SK-MEL-5 (cell line): ENCODE data around the gene MVB12B. TPM values are rescaled to one million over a fixed set of nuclear protein-coding genes. Genes with fewer than 3 reads are reported as not detected.

Experiments used
- DNase-seq: peaks from one replicate; pipeline ENCODE4 v3.0.0-alpha.2; 2016; ENCODE audit warnings: low read depth, low spot score
- in situ Hi-C: cut with HindIII; loops from 2 replicates; pipeline ENCODE4 v1.10.0; 2016; ENCODE audit warnings: low sequenced_read_pairs, high pct_unique_total_duplicates, low pct_unique_long_range_greater_than_20kb
- total RNA-seq: library from RNA; depleted of rRNA; stranded (reverse); fragments of >200 nt; shearing (Covaris generic); gene quantifications from 2 replicates; pipeline ENCODE4 v1.2.3, GENCODE V29; 2014

Gene MVB12B
- total RNA-seq, 1 experiment from 2014 or later: 3.1 TPM

DNA sequence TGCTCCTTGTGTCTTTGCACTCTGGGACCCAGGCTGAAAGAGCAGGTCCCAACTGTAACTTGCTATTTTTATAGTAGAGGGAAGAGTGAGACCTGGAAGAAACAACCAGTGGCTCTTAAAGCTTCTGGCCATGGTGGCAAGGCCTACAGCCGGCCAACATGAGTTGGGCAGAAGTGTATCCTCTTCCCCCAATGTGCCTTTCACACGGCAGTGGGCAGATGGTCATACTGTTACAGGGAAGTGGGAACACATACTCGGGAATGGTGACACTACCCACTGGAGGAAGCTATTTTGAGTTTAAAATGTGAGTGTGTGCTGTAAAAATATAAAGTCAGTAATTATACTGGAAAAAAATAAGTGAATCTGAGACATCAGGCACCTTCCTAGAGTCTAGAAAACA, 116.0 kb downstream of the MVB12B start:
- in situ Hi-C loops: no loop called here
- DNase-seq: no peak

DNA sequence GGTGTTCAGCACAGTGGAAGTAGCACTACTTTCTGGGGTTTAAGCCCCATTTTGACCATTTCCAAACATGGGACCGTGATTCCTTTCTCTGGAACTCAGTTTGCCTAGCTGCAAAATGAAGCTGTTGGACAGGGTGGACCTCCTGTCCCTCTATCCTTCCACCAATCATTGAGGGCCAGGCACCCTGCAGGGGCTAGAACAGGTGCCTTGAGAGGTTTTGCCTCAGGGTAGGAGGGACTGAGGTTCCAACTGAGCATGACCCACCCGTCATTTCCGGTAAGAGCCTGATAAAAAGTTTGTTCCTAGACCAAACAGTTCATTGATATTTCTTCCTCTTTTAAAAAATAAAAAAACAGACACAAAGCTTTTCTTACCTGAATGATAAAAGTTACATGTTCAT, 116.5 kb downstream of the MVB12B start:
- no peak for DNase-seq
- in situ Hi-C loops: no loop called here

DNA sequence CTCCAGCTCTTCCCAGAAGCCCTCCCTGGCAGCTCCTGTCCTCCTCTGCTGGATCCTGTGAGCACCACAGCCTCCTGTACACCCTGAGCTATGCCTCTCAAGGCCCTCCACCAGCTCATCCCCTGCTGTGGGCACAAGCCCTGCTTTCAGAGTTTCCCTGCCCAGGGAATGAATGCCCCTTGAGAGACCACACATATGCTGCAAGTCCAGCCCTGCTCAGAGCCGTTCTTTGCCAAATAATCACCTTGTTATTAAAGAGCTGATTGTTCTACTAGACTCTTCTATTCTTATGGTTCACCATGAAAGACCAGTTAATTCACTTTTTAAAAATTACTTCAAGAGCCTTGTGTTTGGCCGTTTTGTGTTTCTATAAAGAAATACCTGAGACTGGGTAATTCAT, 121.5 kb downstream of the MVB12B start:
- in situ Hi-C loops: no loop called here
- no peak for DNase-seq

DNA sequence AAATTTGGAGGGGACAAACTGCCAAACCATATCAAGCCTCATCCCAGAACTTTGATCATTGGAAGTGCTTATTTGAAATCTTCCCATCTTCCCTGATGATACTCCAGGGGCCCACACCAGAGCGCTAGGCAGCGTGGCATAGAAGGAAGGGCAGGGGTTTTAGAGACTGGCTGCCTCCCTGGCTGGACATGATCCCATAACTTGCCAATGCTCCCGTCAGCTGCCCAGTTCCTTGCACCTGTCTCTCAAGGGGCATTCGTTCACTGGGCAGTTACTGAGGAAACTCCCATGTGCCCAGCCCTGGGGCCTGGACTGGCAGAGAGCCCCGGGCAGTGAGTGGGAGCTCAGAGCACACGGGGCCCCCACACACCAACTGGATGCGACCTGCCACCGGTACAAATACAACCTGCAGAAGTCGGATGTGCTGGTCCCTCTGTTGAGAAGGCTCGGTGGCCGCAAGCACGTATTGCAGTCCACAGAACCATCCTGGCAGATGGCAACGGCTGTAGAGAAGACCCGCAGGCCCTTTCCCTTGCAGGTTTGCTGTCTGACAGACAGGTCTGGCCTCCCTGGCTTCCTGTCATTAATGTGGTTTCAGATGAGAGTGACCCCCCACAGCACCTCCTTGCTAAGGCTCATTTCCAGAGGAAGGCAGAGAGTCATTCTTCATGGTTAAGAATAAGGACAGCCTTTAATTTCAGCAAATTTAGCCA, 122.4 kb downstream of the MVB12B start:
- no peak for DNase-seq
- in situ Hi-C loops: no loop called here

DNA sequence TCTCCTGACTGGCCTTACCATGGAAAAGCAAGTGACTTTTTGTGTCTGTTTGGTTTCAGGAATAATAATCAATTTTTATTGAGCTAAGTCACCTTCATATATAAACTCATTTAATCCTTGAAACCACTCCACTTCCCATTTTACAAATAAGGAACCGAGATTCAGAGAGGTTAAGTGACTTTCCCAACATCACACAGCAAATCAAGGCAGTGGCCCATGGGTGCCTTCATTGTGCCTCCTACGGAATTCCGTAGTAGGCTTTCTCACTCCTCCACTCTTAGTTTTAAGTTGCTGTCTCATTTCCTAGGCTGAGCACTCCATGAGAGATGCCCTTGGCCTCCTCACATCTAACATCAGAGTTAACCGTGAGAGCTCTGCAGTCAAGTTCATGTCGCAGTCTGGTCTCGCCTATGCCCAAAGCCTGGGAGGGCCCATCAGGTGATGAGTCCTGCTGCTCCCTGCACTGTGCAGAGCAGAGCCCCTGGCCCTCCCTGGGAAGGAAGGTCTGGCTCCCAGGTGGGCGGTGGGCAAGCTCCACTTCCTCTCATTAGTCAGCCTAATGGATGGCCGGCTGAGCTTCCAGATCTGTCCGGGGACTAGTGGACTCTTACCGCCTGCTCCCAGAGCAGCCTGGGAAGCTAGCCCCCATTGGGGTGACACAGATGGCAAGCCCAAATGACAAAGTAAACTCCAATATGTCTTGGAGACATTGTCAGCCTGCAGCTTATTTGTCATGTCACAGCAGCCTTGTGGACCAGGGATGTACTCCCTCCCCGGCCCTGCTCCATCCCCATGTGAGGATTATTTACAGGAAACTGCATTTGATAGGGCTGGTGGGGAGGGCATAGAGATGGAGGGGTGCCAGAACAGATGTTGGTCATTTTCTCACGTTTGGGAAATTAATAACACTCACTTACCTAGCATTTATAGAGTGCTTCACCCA, 123.4 kb downstream of the MVB12B start:
- no peak for DNase-seq
- in situ Hi-C loops: no loop called here

DNA sequence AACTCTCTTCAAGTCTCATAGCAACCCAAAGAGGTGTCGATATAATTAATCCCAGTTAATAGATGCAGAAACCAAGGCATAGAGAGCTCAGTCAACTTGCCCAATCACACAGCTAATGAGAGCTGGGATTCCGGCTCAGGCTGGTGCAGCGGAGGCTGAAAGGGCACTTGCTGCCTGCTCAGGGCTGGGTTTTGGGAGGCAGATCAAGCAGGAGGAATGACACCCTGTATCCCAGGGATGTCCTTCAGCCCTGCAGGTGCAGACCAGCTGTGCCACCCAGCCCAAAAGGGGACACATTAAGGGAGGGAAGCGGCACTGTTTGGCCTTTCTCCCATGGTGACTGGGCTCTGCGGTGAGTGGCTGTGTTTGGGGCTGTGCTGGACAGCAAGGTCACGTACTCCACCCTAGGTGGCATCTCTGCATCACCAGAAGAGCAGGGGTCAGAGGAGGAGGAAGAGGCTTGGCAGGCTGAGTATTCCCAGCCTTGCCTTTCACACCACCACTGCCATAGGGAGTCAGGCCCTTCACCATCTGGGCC, 124.1 kb downstream of the MVB12B start:
- in situ Hi-C loops: no loop called here
- no peak for DNase-seq

DNA sequence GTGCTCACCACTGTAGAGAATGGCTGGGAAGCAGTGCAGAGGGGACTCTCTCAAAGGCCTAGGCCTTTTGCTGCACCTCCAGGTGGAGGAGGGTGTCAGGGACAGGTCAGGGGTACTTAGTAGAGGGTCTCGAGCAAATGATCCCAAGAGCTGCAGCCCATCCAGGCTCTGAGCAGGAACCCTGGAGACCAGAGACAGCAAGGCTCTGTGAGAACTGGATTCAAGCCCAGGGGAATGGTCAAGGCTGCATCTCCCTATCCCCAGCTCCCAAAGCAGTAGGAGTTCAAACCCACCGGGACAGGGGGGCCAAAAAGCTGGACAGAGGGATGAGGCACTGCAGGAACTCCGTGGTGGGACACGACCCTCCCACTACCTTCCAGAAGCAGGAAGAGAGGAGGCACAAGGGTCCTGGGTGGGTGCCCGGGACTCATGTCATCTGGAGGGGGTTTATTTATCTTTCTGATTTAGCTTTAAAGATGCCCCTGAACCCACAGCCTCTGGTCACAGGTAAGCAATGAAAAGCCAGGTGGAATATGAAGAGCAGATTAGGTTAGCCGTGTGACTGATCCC, 124.8 kb downstream of the MVB12B start:
- DNase-seq: no peak
- in situ Hi-C loops: no loop called here

DNA sequence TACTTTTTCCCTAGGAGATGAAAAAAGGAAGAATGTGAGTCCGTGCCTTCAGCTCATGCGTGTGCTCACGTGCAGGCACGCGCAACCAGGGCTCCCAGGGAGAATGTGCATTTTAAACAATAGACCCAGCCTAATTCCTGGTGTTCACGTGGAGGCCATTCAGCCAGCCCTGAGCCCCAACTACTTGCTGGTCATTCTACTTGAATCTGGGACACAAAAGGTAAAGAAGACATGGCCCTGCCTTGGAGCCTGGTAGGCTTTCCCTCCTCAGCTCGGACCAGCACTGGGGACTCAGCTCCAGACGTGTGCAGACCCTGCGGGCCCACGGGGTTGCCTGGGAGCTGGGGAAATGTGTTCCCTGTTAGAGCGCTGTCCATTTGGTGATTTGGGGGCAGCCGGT, 125.5 kb downstream of the MVB12B start:
- no peak for DNase-seq
- in situ Hi-C loops: no loop called here

DNA sequence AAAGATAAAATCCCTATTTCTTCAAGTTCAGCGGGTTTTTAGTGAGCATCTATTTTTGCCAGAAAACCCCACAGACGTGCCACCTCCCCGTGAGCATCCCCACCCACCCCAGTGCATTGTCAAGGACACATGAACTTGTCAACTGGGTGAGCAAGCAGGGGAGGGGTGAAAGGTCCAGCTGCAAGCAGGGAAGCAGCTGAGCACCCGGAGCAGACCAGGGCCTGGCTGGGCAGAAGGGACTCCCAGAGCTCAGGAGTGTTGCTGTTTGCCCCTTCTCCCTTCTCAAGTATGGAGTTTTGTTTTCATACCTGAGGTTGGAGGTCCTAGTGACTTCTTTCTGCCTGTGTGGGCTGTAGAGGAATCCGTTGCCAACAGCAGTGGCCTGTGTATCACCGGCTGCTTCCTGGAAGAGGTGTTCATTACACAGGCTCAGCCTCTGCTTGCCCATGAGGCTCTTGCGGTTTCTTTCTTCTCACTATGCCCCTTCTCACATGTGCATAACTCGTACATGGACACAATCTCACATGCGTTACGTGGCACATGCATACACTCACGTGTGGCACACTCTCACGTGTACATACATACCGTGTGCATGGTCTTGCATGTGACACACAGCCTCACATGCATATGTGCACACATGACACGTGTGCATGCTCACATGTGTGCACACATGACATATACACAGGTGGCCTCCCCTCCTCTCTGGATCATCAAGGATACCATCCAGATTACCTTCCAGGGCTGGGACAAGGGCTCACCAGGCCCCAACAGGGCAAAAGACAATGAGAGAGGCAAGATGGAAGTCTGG, 126.7 kb downstream of the MVB12B start:
- no peak for DNase-seq
- in situ Hi-C loops: no loop called here

DNA sequence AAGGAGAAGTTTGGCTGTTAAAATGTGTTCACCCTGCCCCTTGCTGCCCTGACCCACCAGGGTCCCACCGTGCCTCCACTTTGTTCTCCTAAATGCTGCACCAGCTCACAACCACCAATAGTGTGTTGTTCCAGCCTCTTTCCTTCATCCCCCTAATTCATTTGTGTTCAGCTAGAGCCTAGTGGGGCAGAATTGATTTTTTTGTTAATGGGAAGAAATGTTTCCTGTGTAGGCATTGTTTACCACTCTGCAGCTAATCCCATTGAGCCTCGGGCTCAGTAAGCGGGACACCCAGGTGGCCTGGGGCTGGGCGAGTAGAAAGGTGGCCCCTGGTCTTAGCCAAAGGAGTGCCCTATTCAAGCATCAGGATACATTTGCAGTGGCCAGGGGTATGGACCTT, 127.6 kb downstream of the MVB12B start:
- in situ Hi-C loops: no loop called here
- DNase-seq: no peak

DNA sequence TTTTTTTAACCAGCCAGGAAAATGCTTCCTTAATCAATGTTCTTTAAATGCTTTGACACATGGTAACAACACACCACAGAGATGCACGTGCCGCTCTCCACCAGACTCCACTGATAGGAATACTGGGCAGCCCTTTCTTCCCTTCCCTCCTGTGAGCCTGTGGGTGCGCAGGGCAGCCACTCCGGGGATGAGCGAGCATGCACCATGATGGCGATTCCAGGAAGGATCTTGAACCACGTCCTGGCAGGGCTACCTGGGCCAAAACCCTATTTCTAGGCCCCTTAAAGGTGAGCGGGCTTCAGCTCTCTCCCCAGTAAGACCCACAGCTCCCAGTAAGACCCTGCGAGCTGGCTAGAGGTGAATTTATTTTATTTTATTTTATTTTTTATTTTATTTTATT, 128.2 kb downstream of the MVB12B start:
- in situ Hi-C loops: no loop called here
- no peak for DNase-seq

DNA sequence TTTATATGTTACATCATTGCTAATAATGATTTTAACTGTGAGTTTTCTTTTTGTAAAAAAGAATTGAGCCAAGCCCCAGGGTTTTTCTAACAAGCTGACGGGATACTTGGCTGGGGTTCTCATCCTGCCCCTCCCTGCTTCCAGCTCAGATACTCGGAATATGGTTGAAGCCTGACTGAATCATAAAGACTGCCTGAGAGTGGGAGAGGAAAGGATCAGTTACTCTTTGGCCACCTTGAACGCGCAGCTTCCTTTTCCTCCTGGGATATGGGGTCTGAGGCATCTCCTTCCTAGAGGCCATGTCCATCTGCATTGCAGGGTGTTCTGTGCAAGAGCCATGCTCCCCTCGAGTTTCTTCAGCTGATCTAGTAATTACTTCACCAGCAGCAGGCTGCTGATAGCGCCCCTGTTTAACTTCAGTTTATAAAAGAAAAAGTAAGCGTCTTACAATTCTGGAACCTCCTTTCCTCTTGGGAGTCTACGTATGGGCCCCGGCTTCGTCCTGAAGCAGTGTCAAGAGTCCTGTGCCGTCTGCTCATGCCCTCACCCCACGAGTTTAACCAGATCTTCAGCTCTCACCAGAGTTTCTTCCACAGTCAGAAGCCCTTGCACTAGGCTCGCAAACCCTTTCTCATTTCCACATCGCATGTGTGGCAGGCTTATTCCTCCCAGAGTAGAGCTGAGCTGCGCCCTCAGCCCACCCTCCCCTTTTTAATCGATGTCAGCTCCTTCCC, 130.0 kb downstream of the MVB12B start:
- in situ Hi-C loops: no loop called here
- DNase-seq: no peak

DNA sequence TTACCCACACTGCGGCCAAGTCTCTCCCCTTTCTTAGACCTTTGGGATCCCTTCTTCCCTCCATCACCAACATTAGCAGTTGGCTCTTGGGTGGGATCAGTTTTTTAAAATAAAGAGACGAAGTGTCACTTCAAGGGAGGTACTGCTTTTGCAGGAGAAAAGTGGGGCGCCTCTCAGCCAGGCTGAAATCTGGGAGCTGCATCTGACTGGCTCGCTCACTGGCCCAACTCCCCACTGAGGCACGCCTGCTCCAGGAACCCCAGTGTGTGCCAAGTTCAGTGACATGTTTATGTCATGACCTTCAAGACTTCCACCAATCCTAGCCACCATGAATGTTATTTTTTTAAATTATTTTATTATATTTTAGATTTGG, 130.5 kb downstream of the MVB12B start:
- in situ Hi-C loops: no loop called here
- no peak for DNase-seq

DNA sequence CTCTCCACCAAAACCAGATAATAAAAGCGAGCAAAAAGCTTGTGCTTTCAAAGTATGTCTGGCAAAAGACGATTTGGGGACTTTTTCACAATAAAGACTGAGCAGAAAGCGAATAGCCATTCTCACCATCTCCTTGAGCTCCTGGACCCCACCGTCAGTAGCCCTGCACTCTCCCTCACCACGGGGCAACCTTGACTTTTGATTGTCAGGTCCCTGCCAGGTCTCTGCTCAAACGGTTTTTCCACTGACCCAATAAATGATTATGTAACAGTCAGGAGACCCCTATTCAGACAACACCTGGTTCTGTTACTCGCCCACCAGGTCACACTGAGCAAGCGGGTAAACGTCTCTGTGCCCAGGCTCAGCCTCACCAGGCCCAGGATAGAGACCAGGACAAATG, 131.3 kb downstream of the MVB12B start:
- in situ Hi-C loops: no loop called here
- no peak for DNase-seq

DNA sequence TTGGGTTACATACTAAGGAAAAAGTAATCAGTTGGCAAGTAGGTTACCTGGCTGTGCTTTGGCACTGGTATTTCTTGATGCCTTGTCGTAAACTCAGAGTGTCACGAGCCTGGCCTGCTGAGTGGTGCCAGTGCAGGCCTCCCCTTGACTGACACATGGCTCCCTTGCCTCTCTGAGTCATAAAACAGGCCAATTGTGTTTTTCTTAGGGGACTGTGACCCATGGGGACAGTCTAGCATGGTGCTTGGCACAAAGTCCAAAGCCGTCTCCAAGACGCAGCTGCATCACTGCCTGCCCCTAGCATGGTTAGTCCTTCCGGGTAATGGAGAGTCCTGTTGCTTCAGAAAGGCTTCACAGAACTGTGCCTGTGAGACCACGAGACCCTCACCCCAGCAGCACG, 132.5 kb downstream of the MVB12B start:
- no peak for DNase-seq
- in situ Hi-C loops: no loop called here

DNA sequence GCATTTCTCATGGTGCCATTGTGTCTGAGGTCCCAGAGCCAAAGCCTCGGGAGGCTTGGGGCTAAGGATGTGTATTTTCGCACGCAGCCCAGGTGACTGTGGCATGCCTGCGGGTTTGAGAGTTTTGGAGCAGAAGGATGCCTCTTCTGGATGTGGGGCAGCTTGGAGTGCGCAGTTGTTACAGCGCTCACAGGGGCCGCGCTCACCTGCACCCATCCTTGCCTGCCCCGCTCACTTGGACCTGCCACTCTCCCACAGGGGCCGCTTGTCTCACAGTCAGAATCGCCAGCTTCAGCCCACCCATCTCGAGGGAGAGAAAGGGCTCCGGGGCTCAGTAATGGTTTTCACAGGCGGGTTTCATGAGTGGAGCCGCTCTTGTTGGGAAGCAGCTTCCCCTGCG, 132.9 kb downstream of the MVB12B start:
- in situ Hi-C loops: no loop called here
- no peak for DNase-seq
